ENCODE measurements around the gene TMEM91.
"Not testable (repeated sequence)": the region's sequence is repeated elsewhere in the genome, so short reads cannot be mapped to it uniquely, and the experiment has no call there.

Gene TMEM91

DNA sequence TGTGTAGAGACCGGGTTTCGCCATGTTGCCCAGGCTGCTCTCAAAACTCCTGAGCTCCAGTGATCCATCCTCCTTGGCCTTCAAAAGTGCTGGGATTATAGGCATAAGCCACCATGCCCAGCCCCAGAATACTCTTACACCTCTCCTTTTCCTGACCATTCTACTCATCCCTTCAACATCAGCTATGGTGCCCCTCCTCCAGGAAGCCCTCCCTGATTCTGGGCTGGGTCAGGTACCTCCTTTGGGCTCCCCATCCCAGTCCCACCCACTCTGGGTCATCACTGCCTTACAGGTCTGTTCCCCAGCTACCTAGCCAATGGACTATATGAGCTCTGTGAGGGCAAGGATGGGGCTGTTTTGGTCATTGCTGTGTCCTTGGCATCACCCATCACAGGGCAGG, 32.2 kb upstream of the TMEM91 start:
- TF ChIP-seq POLR2A (IDR thresholded peaks at IDR 0.05; ENCODE audit: low read length) (no peak), GATA1 (IDR thresholded peaks at IDR 0.05; ENCODE audit: low read depth, low read length) (no peak)
- no peak for DNase-seq

DNA sequence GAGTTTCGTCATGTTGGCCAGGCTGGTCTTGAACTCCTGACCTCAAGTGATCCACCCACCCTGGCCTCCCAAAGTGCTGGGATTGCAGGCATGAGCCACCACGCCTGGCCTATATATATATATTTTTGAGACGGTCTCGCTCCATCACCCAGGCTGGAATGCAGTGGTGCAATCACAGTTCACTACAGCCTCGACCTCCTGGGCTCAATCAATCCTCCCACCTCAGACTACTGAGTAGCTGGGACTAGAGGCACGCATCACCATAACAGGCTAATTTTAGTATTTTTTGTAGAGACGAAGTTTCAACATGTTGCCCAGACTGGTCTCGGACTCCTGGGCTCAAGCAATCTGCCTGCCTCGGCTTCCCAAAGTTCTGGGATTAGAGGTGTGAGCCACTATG, 29.4 kb upstream of the TMEM91 start:
- DNase-seq = not testable (repeated sequence)

DNA sequence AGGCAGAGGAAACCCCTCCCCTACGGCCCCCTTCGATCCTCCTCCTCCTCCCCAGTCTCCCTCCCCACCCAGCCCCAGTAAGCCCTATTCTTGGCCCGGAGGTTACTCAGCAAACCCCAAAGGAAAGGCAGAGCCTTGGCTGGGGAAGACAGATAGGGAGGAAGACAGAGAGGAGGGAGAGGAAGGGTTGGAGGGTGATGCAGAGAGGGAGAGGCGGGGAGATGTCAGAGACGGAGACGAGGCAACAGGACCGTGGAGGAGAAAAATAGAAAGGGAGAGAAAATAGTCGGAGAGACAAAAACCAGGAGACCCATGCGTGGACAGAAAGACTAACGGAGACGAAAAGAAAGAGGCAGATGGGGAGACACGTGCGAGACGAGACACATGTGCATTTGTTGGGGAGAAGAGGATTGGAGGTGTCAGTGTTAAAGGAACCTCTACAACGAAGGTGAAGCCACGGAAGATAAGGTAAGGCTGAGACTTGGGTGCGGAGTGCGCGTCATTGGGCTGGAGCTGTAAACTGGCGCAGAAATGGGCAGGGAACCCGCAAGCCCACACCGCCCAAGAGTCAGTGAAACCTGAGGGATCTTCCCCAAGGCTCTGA, 25.5 kb upstream of the TMEM91 start:
- no peak for TF ChIP-seq POLR2A (IDR thresholded peaks at IDR 0.05; ENCODE audit: low read length)
- no peak for TF ChIP-seq GATA1 (IDR thresholded peaks at IDR 0.05; ENCODE audit: low read depth, low read length)
- peak; percentile 57 to 65 for DNase-seq

DNA sequence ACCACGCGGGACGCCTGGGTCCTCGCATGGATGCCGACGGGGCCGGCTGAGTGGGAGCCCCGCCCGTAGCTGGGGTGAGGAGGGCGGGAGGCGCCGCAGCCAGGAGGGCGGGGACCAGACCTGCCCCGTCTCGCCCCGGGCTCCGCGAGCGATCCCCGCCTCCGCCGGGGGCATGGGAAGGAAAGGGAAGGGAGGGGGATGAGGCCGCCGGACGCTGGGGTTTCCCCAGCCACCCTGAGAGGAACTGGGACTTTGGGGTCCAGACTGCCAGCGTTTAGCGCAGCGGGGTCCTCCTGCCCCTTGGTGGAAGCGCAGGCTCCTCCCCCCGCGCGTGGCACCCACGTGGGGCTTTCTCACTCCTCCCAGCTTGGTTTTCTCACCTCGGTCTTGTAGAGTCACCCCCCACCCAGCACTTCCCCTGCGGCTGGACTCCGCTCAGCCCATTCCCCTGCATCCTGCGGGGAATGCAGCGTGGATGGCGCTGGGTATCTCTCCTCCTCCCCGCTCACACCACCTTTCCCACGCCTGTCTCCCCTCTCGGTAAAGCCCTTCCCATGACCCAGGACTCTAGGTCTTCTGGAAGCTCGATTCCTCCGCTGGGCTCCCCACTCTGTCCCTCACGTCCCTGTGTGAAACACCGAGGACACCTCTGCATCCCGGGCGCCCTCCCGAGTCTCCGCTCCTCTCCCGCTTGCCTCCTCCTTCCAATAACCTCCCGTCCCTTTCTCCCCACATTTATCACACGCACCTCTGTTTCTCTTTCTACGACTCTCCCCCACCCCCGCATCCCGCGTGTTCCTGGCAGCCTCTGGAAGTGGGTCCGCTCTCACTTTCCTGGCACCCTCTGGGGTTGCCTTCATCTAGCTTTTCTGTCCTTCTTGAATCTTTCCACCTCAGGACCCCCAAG, 24.7 kb upstream of the TMEM91 start:
- peak; percentile 60 to 73 for DNase-seq
- no peak for TF ChIP-seq GATA1 (IDR thresholded peaks at IDR 0.05; ENCODE audit: low read depth, low read length)
- TF ChIP-seq POLR2A (IDR thresholded peaks at IDR 0.05; ENCODE audit: low read length) = peak; percentile 50

GRCh38 chr19:41352279-41352608, 24.1 kb upstream of the TMEM91 start:
- DNase-seq = no peak

DNA sequence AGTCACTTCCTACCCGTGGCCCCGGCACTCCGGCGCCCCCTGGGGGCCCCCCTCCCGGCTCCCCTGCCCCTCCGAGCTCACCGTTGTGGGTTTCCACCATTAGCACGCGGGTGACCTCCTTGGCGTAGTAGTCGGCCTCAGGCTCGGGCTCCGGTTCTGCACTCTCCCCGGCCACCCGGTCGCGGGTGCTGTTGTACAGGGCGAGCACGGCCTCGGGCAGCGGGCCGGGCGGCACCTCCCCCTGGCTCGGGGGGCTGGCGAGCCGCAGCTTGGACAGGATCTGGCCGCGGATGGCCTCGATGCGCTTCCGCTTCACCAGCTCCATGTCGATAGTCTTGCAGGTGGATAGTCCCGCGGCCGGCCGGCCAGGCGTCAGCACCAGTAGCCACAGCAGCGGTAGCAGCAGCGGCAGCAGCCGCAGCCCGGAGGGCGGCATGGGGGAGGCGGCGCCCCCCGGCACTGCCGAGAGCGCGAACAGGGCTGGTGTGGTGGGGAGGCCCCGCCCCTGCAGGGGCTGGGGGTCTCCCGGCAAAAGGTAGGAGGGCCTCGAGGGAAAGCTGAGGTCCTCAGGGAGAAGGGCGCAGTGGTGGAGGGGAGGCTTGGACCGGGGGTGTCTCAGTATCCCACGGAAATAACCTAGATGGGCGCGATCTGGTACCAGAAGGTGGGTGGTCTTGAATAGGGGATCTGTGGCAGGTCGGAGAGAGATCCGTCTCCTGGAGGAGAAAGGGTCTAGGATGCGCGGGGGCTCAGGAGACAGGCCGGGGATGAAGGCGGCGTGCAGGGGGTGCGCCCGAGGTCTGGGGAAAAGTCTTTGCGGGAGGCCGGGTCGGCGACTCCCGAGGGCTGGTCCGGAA, 23.5 kb upstream of the TMEM91 start:
- DNase-seq = peak; percentile 69 to 82
- TF ChIP-seq POLR2A (IDR thresholded peaks at IDR 0.05; ENCODE audit: low read length) (no peak), GATA1 (IDR thresholded peaks at IDR 0.05; ENCODE audit: low read depth, low read length) (no peak)

More at GRCh38 chr19:41352279-41352608, 24.1 kb upstream of the TMEM91 start:
- TF ChIP-seq GATA1 (IDR thresholded peaks at IDR 0.05; ENCODE audit: low read depth, low read length) (no peak), POLR2A (IDR thresholded peaks at IDR 0.05; ENCODE audit: low read length) (no peak)

- DNase-seq = peak; percentile 86 to 91
- TF ChIP-seq POLR2A (IDR thresholded peaks at IDR 0.05; ENCODE audit: low read length) (peak; percentile 60), GATA1 (IDR thresholded peaks at IDR 0.05; ENCODE audit: low read depth, low read length) (no peak)
These were observed 22.6 kb upstream of the TMEM91 start, which contains the start of gene TGFB1 for GRCh38 chr19:41353466-41354342. TGFB1 (minus strand) TSS chr19:41353922; CDS start chr19:41353044, 878 bp downstream.

DNA sequence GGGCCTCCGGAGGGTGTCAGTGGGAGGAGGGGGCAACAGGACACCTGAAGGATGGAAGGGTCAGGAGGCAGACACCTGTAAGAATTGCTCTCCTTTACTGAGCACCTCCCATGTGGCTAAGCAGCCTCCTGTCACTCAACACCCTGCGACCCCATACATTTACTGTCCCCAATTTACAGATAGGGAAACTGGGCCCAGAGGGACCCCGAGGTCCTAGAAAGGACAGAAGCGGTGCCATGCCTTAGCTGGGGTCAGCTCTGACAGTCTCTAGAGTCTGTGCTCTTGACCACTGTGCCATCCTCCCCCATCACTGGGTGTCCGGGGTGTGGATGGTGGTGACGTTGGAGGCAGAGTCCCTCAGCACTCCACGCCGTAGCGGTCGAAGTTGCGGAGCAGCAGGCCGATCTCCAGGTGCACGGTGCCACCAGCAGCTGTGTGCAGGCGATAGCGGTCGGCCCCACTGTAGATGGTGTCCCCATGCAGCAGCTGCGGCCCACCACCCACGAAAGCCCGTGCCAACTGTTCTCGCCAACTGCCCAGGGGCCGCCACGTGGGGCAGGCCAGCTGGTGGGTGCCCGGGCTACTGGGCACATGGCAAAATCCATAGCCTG, 21.9 kb upstream of the TMEM91 start:
- TF ChIP-seq POLR2A (IDR thresholded peaks at IDR 0.05; ENCODE audit: low read length) = no peak
- no peak for TF ChIP-seq GATA1 (IDR thresholded peaks at IDR 0.05; ENCODE audit: low read depth, low read length)
- no peak for DNase-seq

- DNase-seq = no peak
- no peak for TF ChIP-seq GATA1 (IDR thresholded peaks at IDR 0.05; ENCODE audit: low read depth, low read length)
- no peak for TF ChIP-seq POLR2A (IDR thresholded peaks at IDR 0.05; ENCODE audit: low read length)
These were observed 21.3 kb upstream of the TMEM91 start for GRCh38 chr19:41355035-41355434.

DNA sequence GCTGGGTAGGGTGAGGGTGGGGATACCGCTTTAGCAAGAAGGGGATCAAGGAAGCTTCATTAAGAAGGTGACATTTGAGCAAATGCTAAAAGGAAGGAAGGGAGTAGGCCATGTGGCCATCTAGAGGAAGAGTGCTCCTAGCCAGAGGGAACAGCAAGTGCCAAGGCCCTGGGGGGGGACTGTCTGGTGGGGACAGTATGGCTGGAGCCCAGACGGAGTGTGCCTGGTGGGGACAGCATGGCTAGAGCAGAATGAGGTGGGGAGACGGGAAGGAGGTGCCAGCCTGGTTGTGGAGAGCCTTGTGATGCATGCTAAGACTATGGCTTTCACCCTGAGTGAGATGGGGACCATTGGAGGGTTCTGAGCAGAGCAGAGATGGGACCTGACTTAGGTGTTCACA, 20.5 kb upstream of the TMEM91 start:
- TF ChIP-seq POLR2A (IDR thresholded peaks at IDR 0.05; ENCODE audit: low read length) (no peak), GATA1 (IDR thresholded peaks at IDR 0.05; ENCODE audit: low read depth, low read length) (no peak)
- DNase-seq = no peak

DNA sequence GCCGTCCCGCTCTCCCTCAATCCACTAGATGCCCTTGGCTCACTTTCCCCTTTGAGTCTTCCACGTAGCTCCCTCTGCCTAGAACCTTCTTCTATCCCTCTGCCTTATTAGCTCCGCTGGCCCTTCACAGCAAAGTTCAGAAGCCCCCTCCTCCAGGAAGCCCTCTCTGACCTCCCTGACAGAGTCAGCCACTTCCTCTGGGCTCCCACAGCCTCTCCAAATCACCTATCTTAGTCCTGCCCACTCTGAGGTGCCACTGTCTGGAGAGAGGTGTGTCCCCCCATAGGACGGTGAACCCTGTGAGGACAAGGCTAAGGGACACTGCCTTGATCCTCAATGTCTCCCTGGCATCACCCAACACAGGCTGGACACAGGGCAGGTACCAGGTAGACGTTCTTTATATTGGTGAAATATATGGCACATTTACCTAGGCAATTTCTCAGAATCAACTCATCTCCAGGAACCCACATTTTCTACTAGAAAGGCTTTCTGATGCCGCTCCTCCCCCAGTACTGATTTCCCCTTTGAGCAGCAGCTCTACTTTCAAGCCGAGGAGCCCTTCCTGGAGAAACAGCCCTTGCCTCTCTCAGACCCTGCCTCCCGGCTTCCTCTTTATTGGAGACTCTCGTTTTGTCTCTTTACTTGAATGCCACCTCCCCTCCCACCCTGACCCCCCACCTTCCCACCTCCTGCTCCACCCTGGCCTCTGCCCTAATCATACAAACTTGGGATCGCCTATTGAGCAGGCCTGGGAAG, 19.2 kb upstream of the TMEM91 start:
- no peak for TF ChIP-seq POLR2A (IDR thresholded peaks at IDR 0.05; ENCODE audit: low read length)
- DNase-seq = no peak

- no peak for TF ChIP-seq POLR2A (IDR thresholded peaks at IDR 0.05; ENCODE audit: low read length)
- no peak for TF ChIP-seq GATA1 (IDR thresholded peaks at IDR 0.05; ENCODE audit: low read depth, low read length)
- no peak for DNase-seq
These were observed 18.6 kb upstream of the TMEM91 start for GRCh38 chr19:41357746-41358145.
